ENCODE measurements around the gene NLRC5. TPM values are rescaled to one million over a fixed set of nuclear protein-coding genes. Genes with fewer than 3 reads are reported as not detected.
A peak's percentile ranks its signal among the peaks of the same experiment; 100 is the strongest.

Gene NLRC5
- total and polyA plus RNA-seq, 9 of the 15 experiments (the other 6 are each of a cell fraction or from before 2014, with no cell fraction given): 0.59 to 0.71 TPM; not detected in 7

DNA sequence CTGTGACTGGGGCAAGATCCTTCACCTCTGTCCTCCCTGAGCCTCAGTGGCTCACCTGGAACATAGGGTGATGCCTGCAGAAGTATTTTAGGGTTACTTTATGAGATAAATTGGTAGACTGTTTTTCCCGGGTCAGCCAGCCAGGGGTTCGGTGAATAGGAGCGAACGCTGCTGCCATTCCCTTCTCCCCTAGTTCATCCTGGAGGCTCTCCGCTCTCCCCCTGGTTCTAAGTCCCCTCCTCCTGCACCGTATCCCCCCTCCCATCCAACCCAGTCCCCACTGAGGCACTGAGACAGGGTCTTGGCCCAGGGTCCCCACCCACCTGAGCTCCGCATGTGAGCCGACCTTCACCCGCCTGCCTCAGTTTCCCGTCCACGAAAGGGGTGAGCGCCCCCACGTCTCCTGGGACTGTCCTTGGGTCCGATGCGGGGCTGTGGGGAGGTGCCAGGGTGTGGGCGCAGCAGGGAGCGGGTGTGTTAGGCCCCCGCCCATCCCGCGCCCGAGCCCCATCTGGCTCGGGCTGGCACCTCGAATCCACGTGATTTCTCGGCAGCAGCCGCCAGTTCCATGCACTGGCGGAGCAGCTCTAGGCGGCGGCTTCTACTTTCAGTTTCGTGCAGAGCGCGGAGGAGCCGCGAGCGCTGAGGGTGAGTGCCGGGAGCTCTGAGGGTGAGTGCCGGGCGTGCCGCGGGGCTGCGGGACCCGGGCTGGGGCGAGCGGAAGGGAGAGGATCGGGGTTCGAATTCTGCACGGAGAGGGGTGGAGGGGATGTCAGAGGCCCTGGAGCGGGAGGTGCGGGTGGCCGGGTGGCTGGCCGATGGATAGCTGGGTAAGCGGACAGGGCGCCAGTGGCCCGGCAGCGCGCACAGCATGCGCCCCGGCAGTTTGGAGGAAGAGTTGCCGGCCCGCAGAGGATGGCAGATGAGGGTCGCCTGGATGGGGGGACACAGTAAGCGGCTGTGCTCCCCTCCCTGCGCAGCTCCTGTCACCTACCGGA is at the start of gene NLRC5 (continued):
- no peak for TF ChIP-seq ZBTB5 (IDR thresholded peaks at IDR 0.05)
- TF ChIP-seq JUND (IDR thresholded peaks at IDR 0.05; ENCODE audit: borderline replicate concordance, low read depth, low read length): no peak
- no peak for TF ChIP-seq JUND (tag; IDR thresholded peaks at IDR 0.05; ENCODE audit: borderline replicate concordance, low read depth, low read length)
- no peak for TF ChIP-seq HMG20A (CRISPR knock-in tag; conservative IDR thresholded peaks at IDR 0.05)
- TF ChIP-seq ZNF512 (tag; IDR thresholded peaks at IDR 0.05): no peak
- TF ChIP-seq HNRNPH1 (optimal IDR thresholded peaks at IDR 0.05; ENCODE audit: low read depth, low read length): no peak
- TF ChIP-seq ARID1B (IDR thresholded peaks at IDR 0.05): no peak
- 0 out of 2 replicates have a peak, but pooled peaks have one; percentile 14 for TF ChIP-seq EZH2 (IDR thresholded peaks at IDR 0.05; ENCODE audit: borderline replicate concordance, low read depth, low read length)
- TF ChIP-seq GABPB1 (CRISPR knock-in tag; IDR thresholded peaks at IDR 0.05): no peak
- no peak for TF ChIP-seq RBM34 (IDR thresholded peaks at IDR 0.05; ENCODE audit: borderline replicate concordance, insufficient read depth, low read length)
- no peak for TF ChIP-seq ZBTB40 (IDR thresholded peaks at IDR 0.05)
- no peak for TF ChIP-seq ZBTB40 (CRISPR knock-in tag; IDR thresholded peaks at IDR 0.05)
- TF ChIP-seq BHLHE40 (IDR thresholded peaks at IDR 0.05; ENCODE audit: low read length): peak; percentile 18; the same call in 1 of the 2 replicates
